Caco-2 (cell line): ENCODE results near the gene ARSK. TPM values are rescaled to one million over a fixed set of nuclear protein-coding genes. Genes with fewer than 3 reads are reported as not detected.

Source experiments
- BruUV-seq: library from RNA; stranded (reverse); fragments of 400-500 nt; replicated peaks from 2 replicates; lab custom pipeline; 2021; lab: Mats Ljungman, UMichigan
- CTCF ChIA-PET: fragments of 300-600 bp; sonication (Branson Sonifier 250); formaldehyde crosslinking; loops from one replicate; lab custom pipeline; 2022; ENCODE audit warnings: antibody characterized with exemption; lab: Charles Lee
- POLR2A ChIA-PET: fragments of 300-600 bp; sonication (Branson Sonifier 250); formaldehyde crosslinking; loops from one replicate; lab custom pipeline; 2022; ENCODE audit warnings: antibody characterized with exemption; lab: Charles Lee
- DNase-seq, 2 experiments: peaks; one replicate each; pipeline versions ENCODE4 v3.0.0 to v3.0.0-alpha.2; 2020 to 2022
- H3K27me3 ChIP-seq: replicated peaks from 2 replicates; pipeline ENCODE4 v1.6.0; 2011; ENCODE audit warnings: low read length; ENCODE audit not compliant: control insufficient read depth, insufficient read depth
- H3K36me3 ChIP-seq: 2 replicates; pipeline ENCODE4 v1.5.1; 2011; ENCODE audit warnings: low read length; ENCODE audit not compliant: control insufficient read depth, insufficient read depth
- H3K4me1 ChIP-seq: fragments of 250-450 bp; sonication (Bioruptor Pico); 2 replicates; pipeline ENCODE4 v1.5.1; 2020; ENCODE audit warnings: mild to moderate bottlenecking
- H3K4me3 ChIP-seq: 2 replicates; pipeline ENCODE4 v1.5.1; 2011; ENCODE audit warnings: low read depth, mild to moderate bottlenecking, control low read depth, low read length
- H3K9me3 ChIP-seq: fragments of 250-450 bp; sonication (Bioruptor Pico); 2 replicates; pipeline ENCODE4 v1.5.1; 2020; ENCODE audit warnings: mild to moderate bottlenecking, moderate library complexity
- H3K27ac Mint-ChIP-seq: one replicate; pipeline ENCODE4 v1.8.0; 2022; ENCODE audit warnings: mixed read lengths; ENCODE audit not compliant: unreplicated experiment
- H3K27me3 Mint-ChIP-seq: one replicate; pipeline ENCODE4 v1.8.0; 2022; ENCODE audit warnings: mixed read lengths; ENCODE audit not compliant: insufficient read depth, unreplicated experiment
- H3K36me3 Mint-ChIP-seq: one replicate; pipeline ENCODE4 v1.8.0; 2022; ENCODE audit warnings: mild to moderate bottlenecking, mixed read lengths; ENCODE audit not compliant: insufficient read depth, unreplicated experiment
- H3K4me1 Mint-ChIP-seq: one replicate; pipeline ENCODE4 v1.8.0; 2022; ENCODE audit warnings: low read depth, mixed read lengths; ENCODE audit not compliant: unreplicated experiment
- H3K4me3 Mint-ChIP-seq: one replicate; pipeline ENCODE4 v1.8.0; 2022; ENCODE audit warnings: mild to moderate bottlenecking, moderate library complexity, mixed read lengths; ENCODE audit not compliant: unreplicated experiment
- H3K9me3 Mint-ChIP-seq: one replicate; pipeline ENCODE4 v1.8.0; 2022; ENCODE audit warnings: mixed read lengths; ENCODE audit not compliant: unreplicated experiment
- CTCF ChIP-seq, 2 experiments: fragments of 200-600 bp in 1 of 2; IDR thresholded peaks; 1 replicate in 1 of 2; 2 replicates in 1 of 2; pipeline versions ENCODE4 v1.5.1 to v1.8.0; 2011 to 2022; ENCODE audit warnings: antibody characterized with exemption in 1 of 2, control low read depth in 1 of 2, inconsistent platforms in 1 of 2, low read depth in 1 of 2, low read length in 1 of 2, mild to moderate bottlenecking in 1 of 2, moderate library complexity in 1 of 2; ENCODE audit not compliant: insufficient read depth in 1 of 2, severe bottlenecking in 1 of 2, unreplicated experiment in 1 of 2
- intact Hi-C: fragments of 100-400 bp; cut with micrococcal nuclease; formaldehyde crosslinking; loops from one replicate; pipeline ENCODE4 v1.10.0; 2022; ENCODE audit not compliant: unreplicated experiment
- total RNA-seq: library from RNA; stranded (reverse); gene quantifications from 2 replicates; pipeline ENCODE4 v1.2.3, GENCODE V29; 2022

The ARSK gene
- total RNA-seq, 1 experiment from 2014 or later: 5.0 TPM

- H3K36me3 Mint-ChIP-seq: peaks cover 61% of the 10 kb centered on the region
- H3K27me3 ChIP-seq: no peaks in the 10 kb centered on the region
- intact Hi-C loops: no loop called here
Measured at GRCh38 chr5:95511606-95512005, 43.3 kb upstream of the ARSK start.

DNA sequence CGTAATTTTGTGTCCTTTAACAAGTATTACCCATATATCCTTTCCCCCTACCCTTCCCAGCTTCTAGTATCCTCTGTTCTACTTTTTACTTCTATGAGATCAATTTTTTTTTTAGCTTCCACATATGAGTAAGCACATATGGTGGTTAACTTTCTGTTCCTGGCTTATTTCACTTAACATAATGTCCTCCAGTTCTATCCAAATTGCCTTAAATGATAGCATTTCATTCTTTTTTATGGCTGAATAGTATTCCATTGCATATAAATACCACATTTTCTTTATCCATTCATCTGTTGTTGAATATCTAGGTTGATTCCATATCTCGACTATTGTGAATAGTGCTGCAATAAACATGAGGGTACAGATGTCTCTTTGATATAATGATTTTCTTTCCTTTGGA, 36.5 kb upstream of the ARSK start:
- H3K27me3 ChIP-seq: no peaks in the 10 kb centered on the region
- Mint-ChIP-seq H3K27me3 (no peaks in the 10 kb centered on the region), H3K9me3 (no peaks in the 10 kb centered on the region), H3K36me3 (peaks cover 60% of the 10 kb centered on the region), H3K4me3 (no peak overlapping the region), H3K4me1 (no peaks in the 10 kb centered on the region), H3K27ac (no peak overlapping the region)
- DNase-seq: no peak
- H3K9me3 ChIP-seq: no peaks in the 10 kb centered on the region
- POLR2A ChIA-PET: no interaction called here
- intact Hi-C loops: no loop called here
- no peaks in the 10 kb centered on the region for H3K4me1 ChIP-seq
- no TSS peak for BruUV-seq
- H3K36me3 ChIP-seq: no peaks in the 10 kb centered on the region; the same call in 1 of the 2 replicates
- CTCF ChIA-PET: no interaction called here
- TF ChIP-seq CTCF (IDR thresholded peaks at IDR 0.05; ENCODE audit: insufficient read depth in 1 of 2, low read depth in 1 of 2, low read length in 1 of 2, severe bottlenecking in 1 of 2, unreplicated experiment in 1 of 2): no peak
- no peak overlapping the region for H3K4me3 ChIP-seq

More at GRCh38 chr5:95511606-95512005, 43.3 kb upstream of the ARSK start:
- Histone ChIP-seq H3K9me3 (no peaks in the 10 kb centered on the region), H3K4me3 (no peak overlapping the region), H3K4me1 (no peaks in the 10 kb centered on the region), H3K36me3 (no peaks in the 10 kb centered on the region)
- BruUV-seq: no TSS peak
- Mint-ChIP-seq H3K27me3 (no peaks in the 10 kb centered on the region), H3K4me1 (peaks cover 5% of the 10 kb centered on the region), H3K9me3 (no peaks in the 10 kb centered on the region), H3K4me3 (no peak overlapping the region), H3K27ac (no peak overlapping the region)
- CTCF ChIA-PET: no interaction called here
- POLR2A ChIA-PET: no interaction called here
- no peak for DNase-seq
- TF ChIP-seq CTCF (IDR thresholded peaks at IDR 0.05; ENCODE audit: insufficient read depth in 1 of 2, low read depth in 1 of 2, low read length in 1 of 2, severe bottlenecking in 1 of 2, unreplicated experiment in 1 of 2): no peak

DNA sequence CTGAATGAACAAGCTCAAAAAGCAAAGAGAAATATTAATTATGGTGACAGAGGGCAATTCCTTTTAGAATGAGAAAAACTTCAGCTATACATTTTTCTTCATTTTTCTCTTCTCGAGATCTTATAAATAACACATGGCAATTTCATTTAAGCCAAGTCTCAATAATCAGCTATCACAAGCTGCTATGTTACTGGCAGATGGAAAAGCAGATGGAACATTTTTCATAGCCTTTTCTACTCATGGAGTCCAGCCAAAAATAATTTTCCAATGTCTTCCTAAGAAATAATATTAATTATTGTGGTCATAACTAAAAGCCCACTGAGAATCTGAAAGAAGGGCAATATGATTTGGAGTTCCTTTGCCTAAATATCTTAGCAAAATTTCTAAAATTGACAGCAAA, 35.8 kb upstream of the ARSK start:
- Histone ChIP-seq H3K4me1 (no peaks in the 10 kb centered on the region), H3K36me3 (no peaks in the 10 kb centered on the region; the same call in 1 of the 2 replicates), H3K9me3 (no peaks in the 10 kb centered on the region), H3K27me3 (no peaks in the 10 kb centered on the region), H3K4me3 (no peak overlapping the region)
- POLR2A ChIA-PET: no interaction called here
- DNase-seq: no peak
- CTCF ChIA-PET: no interaction called here
- intact Hi-C loops: no loop called here
- no TSS peak for BruUV-seq
- H3K9me3 Mint-ChIP-seq: no peaks in the 10 kb centered on the region
- no peaks in the 10 kb centered on the region for H3K27me3 Mint-ChIP-seq
- H3K4me3 Mint-ChIP-seq: no peak overlapping the region
- no peak overlapping the region for H3K27ac Mint-ChIP-seq
- H3K4me1 Mint-ChIP-seq: no peaks in the 10 kb centered on the region
- H3K36me3 Mint-ChIP-seq: peaks cover 58% of the 10 kb centered on the region
- TF ChIP-seq CTCF (IDR thresholded peaks at IDR 0.05; ENCODE audit: insufficient read depth in 1 of 2, low read depth in 1 of 2, low read length in 1 of 2, severe bottlenecking in 1 of 2, unreplicated experiment in 1 of 2): no peak
